Retinal pigment epithelial cell (primary cell): Measurements from ENCODE around the gene LAMA5.

Experiments
- DNase-seq: peaks from one replicate; pipeline ENCODE4 v3.0.0-alpha.2; 2010; ENCODE audit warnings: low read depth
- H3K4me3 ChIP-seq: 2 replicates; pipeline ENCODE4 v1.5.1; 2011; ENCODE audit warnings: mild to moderate bottlenecking, low read length, control low read depth, moderate library complexity
- CTCF ChIP-seq: conservative IDR thresholded peaks from 2 replicates; pipeline ENCODE4 v1.5.1; 2011; ENCODE audit warnings: low read depth, low read length, control low read depth, inconsistent platforms

LAMA5 gene

GRCh38 chr20:62325172-62325905 lies 41.8 kb downstream of the LAMA5 start:
- H3K4me3 ChIP-seq, result no peak overlapping the region
- no peak for TF ChIP-seq CTCF

GRCh38 chr20:62323980-62324906 lies 42.9 kb downstream of the LAMA5 start:
- no peak for TF ChIP-seq CTCF
- no peak for DNase-seq
- no peak overlapping the region for H3K4me3 ChIP-seq

More at GRCh38 chr20:62325172-62325905, 41.8 kb downstream of the LAMA5 start:
- no peak for DNase-seq

DNA sequence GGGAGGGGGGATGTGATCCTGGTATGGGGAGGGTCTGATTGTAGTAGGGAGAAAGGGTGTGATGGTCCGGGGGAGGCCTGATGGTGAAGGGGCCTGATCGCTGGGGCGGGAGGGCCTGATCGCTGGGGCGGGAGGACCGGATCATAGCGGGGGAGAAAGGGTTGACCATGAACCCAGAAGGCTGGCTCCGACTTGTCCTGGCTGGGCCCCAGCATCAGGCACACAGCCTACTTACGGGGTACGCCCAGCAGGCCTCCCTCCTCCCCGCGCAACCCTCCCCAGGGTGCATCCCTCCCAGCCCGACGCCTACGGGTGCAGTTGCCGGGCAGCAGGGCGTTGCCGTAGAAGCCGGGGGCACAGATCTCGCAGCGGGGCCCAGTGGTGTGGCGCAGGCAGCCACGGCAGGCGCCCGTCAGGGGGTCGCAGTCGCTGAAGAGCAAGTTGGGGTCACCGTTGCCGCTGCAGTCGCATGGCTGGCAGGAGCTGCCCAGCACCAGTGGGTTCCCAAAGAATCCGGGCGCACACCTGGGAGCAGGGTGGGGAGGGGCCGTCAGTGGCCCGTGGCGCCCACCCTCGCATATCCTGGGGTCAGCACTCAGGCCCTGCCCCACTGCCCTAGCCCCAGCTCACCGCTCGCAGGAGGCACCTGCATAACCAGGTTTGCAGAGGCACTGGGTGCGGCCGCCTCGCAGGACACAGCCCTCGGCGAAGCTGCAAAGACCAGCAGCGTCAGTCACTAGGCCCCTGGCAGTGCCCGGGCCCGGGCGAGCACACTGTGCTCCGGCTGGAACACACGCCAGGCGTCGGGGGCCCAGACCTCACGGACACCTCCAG lies 43.7 kb downstream of the LAMA5 start:
- no peak for TF ChIP-seq CTCF
- H3K4me3 ChIP-seq, result no peak overlapping the region
- no peak for DNase-seq

DNA sequence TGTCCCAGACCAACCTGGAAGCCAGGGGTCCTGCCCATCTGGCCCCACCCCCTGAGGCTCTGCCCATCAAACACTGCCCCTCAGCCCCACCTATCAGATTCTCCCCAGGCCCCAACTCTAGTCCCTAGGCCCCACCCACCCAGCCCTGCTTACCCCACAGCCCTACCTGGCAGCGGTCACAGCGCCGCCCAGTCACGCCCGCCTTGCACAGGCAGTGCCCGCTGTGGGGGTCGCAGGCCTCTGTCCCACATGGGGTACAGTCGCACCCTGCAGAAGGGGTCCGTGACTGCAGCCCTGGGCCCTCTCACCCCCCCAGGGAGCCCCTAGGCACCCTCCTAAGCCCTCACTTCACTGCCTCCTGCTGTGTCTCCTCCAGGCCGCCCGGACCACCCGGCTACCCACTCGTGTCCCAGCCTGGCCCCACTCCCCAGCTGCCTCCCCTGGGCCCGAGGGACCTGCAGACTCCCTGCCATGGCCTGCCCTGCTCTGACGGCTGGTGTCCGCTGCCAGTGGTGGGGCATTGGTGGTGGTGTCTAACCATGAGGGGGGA lies 44.5 kb downstream of the LAMA5 start:
- no peak for DNase-seq
- H3K4me3 ChIP-seq, result no peak overlapping the region
- no peak for TF ChIP-seq CTCF

- H3K4me3 ChIP-seq, result no peak overlapping the region
- no peak for DNase-seq
- TF ChIP-seq CTCF, result no peak
Measured at GRCh38 chr20:62321975-62322374, 45.1 kb downstream of the LAMA5 start.

DNA sequence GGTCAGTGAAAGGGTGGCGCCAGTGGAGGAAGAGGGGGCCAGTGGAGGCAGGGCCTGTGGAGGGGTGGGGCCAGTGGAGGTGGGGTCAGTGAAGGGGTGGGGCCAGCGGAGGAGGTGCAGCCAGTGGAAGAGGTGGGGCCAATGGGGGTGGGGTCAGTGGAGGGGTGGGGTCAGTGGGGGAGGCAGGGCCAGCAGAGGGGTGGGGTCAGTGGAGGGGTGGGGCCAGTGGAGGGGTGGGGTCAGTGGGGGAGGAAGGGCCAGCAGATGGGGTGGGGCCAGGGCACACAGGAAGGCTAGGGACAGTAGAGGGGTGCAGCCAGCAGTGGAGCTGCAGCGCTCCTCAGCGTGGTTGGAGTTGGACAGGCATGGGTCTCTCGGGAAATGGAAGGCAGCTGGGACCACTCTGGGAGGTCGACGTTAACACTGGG lies 45.6 kb downstream of the LAMA5 start:
- H3K4me3 ChIP-seq, result no peak overlapping the region
- no peak for TF ChIP-seq CTCF
- no peak for DNase-seq
